Sciatic nerve (tissue), 1 donor: ENCODE measurements around the gene KCTD4. TPM values are rescaled to one million over a fixed set of nuclear protein-coding genes. Genes with fewer than 3 reads are reported as not detected.

ENCODE experiments used
- total RNA-seq: library from RNA; stranded (reverse); fragmentation: NEBNext Ultra II Directional; extraction: Animal tissue kit (Norgen Biotek cat#: 25700); gene quantifications from one replicate; pipeline ENCODE4 v1.2.1, GENCODE V29; 2021
- donor health status: DM: no; HTN: no; CAD: no.

The KCTD4 gene
- total RNA-seq, 1 donor from 2014 or later = 26.3 TPM

Other genes starting within 250 kb of the KCTD4 start
- 6.3 TPM for gene NUFIP1, start 211.6 kb downstream of the KCTD4 start, total RNA-seq
- 35.0 TPM for gene GPALPP1, start 211.5 kb downstream of the KCTD4 start, total RNA-seq
- 37.1 TPM for gene GTF2F2, start 80.5 kb downstream of the KCTD4 start, total RNA-seq
- 3,518 TPM for gene TPT1, start 140.1 kb upstream of the KCTD4 start, total RNA-seq
- 28.8 TPM for gene SLC25A30, start 217.3 kb upstream of the KCTD4 start, total RNA-seq